Stimulated activated CD4-positive, alpha-beta T cell treated with anti-CD3 and anti-CD28 coated beads, TNF-alpha, amount 100 ng/mL, for 1 hour (primary cell): ENCODE data around the gene RNF32.
"Not testable (repeated sequence)": the region's sequence is repeated elsewhere in the genome, so short reads cannot be mapped to it uniquely, and the experiment has no call there.

Source experiments
- DNase-seq, 3 donors: peaks; one replicate each; pipeline ENCODE4 v3.0.0-alpha.2; 2020; ENCODE audit warnings: low read depth in 3 of 3, low spot score in 1 of 3

RNF32 gene

GRCh38 chr7:156640949-156641485 is 443 bp downstream of the RNF32 start:
- DNase-seq, result no peak

GRCh38 chr7:156642306-156643045 is 1.9 kb downstream of the RNF32 start:
- no peak for DNase-seq

- DNase-seq, result not testable (repeated sequence)
Measured at GRCh38 chr7:156647330-156647729, 6.8 kb downstream of the RNF32 start.

GRCh38 chr7:156650042-156650441 is 9.5 kb downstream of the RNF32 start:
- no peak for DNase-seq

- DNase-seq, result no peak
Measured at GRCh38 chr7:156651474-156651873, 10.9 kb downstream of the RNF32 start.

GRCh38 chr7:156652886-156653568 is 12.5 kb downstream of the RNF32 start:
- DNase-seq, result no peak

GRCh38 chr7:156654511-156655234 is 14.1 kb downstream of the RNF32 start:
- no peak for DNase-seq

GRCh38 chr7:156655251-156655650 is 14.7 kb downstream of the RNF32 start:
- no peak for DNase-seq

GRCh38 chr7:156655983-156656382 is 15.4 kb downstream of the RNF32 start:
- no peak for DNase-seq

GRCh38 chr7:156656598-156656997 is 16.0 kb downstream of the RNF32 start:
- no peak for DNase-seq

- no peak for DNase-seq
Measured at GRCh38 chr7:156657681-156658080, 17.1 kb downstream of the RNF32 start.

- DNase-seq, result no peak
Measured at GRCh38 chr7:156659203-156659602, 18.6 kb downstream of the RNF32 start.

GRCh38 chr7:156659961-156660360 is 19.4 kb downstream of the RNF32 start:
- DNase-seq, result no peak

GRCh38 chr7:156661637-156662036 is 21.1 kb downstream of the RNF32 start:
- DNase-seq, result no peak

GRCh38 chr7:156662277-156662676 is 21.7 kb downstream of the RNF32 start:
- no peak for DNase-seq

- DNase-seq, result no peak
Measured at GRCh38 chr7:156665101-156665500, 24.5 kb downstream of the RNF32 start.

GRCh38 chr7:156666368-156667109 is 26.0 kb downstream of the RNF32 start:
- no peak for DNase-seq

- no peak for DNase-seq
Measured at GRCh38 chr7:156667110-156667426, 26.5 kb downstream of the RNF32 start.

- DNase-seq, result no peak
Measured at GRCh38 chr7:156668130-156668741, 27.7 kb downstream of the RNF32 start.

GRCh38 chr7:156669035-156669828 is 28.7 kb downstream of the RNF32 start:
- no peak for DNase-seq
